Hepatocyte (in vitro differentiated cells): Measurements from ENCODE around the gene ECSIT.

Source experiments
- CTCF ChIP-seq: fragments of 200-600 bp; sonication (generic); IDR thresholded peaks from 2 replicates; pipeline ENCODE4 v1.5.1; 2016; ENCODE audit warnings: antibody characterized with exemption, mild to moderate bottlenecking; ENCODE audit not compliant: poor library complexity
- EZH2 ChIP-seq: fragments of 200-600 bp; sonication (generic); IDR thresholded peaks from 2 replicates; pipeline ENCODE4 v1.6.1; 2016; ENCODE audit warnings: antibody characterized with exemption, mild to moderate bottlenecking, borderline replicate concordance
- EZH2phosphoT487 ChIP-seq: fragments of 200-600 bp; sonication (generic); IDR thresholded peaks from one replicate; pipeline ENCODE4 v1.6.1; 2018; ENCODE audit warnings: antibody characterized with exemption, mild to moderate bottlenecking, low read depth, moderate library complexity; ENCODE audit not compliant: unreplicated experiment, severe bottlenecking

GRCh38 chr19:11486661-11487503, 42.1 kb downstream of the ECSIT start:
- TF ChIP-seq EZH2 (no peak), CTCF (no peak), EZH2phosphoT487 (no peak)
